OCI-LY3 (cell line): ENCODE results near the gene HS6ST1.

Experiments used
- CTCF ChIP-seq: fragments of 200-600, 300-600 bp; sonication (generic); IDR thresholded peaks from 2 replicates; pipeline ENCODE4 v1.5.1; 2014; ENCODE audit warnings: antibody characterized with exemption, low read length, low read depth
- EZH2phosphoT487 ChIP-seq: fragments of 200-600 bp; shearing (Covaris generic); IDR thresholded peaks from 2 replicates; pipeline ENCODE4 v1.6.1; 2018; ENCODE audit warnings: antibody characterized with exemption, mixed run types, low read depth

- TF ChIP-seq CTCF (no peak), EZH2phosphoT487 (no peak)
Measured at GRCh38 chr2:128364441-128364911, 45.8 kb upstream of the HS6ST1 start.
